Measurements from ENCODE around the gene TMEM167B.
A peak's percentile ranks its signal among the peaks of the same experiment; 100 is the strongest.
"Not testable (repeated sequence)": the region's sequence is repeated elsewhere in the genome, so short reads cannot be mapped to it uniquely, and the experiment has no call there.

TMEM167B gene

GRCh38 chr1:109090196-109091077, at the start of gene TMEM167B:
Gene TMEM167B, plus strand, starts transcription at chr1:109090764. Its CDS starts 109 bp downstream, at chr1:109090873.
- no peak for FAIRE-seq

GRCh38 chr1:109040989-109041620, 49.5 kb upstream of the TMEM167B start:
- no peak for FAIRE-seq

- no peak for FAIRE-seq
Observed at GRCh38 chr1:109041621-109042468, 48.7 kb upstream of the TMEM167B start, which contains the start of gene WDR47. Gene WDR47, minus strand, starts transcription at chr1:109042102. Its CDS starts 18,590 bp downstream, at chr1:109023512.

- FAIRE-seq, result no peak
Observed at GRCh38 chr1:109045595-109045994, 45.0 kb upstream of the TMEM167B start.

GRCh38 chr1:109046671-109047070, 43.9 kb upstream of the TMEM167B start:
- no peak for FAIRE-seq

- no peak for FAIRE-seq
Observed at GRCh38 chr1:109047339-109047738, 43.2 kb upstream of the TMEM167B start.

- FAIRE-seq, result no peak
Observed at GRCh38 chr1:109048335-109048734, 42.2 kb upstream of the TMEM167B start.

- FAIRE-seq, result no peak
Observed at GRCh38 chr1:109050228-109050995, 40.2 kb upstream of the TMEM167B start.

- not testable (repeated sequence) for FAIRE-seq
Observed at GRCh38 chr1:109052145-109052544, 38.4 kb upstream of the TMEM167B start.

GRCh38 chr1:109056064-109056463, 34.5 kb upstream of the TMEM167B start:
- FAIRE-seq, result no peak

- FAIRE-seq, result no peak
Observed at GRCh38 chr1:109059026-109059425, 31.5 kb upstream of the TMEM167B start.

- FAIRE-seq, result no peak
Observed at GRCh38 chr1:109060707-109061106, 29.9 kb upstream of the TMEM167B start.

- no peak for FAIRE-seq
Observed at GRCh38 chr1:109061183-109061582, 29.4 kb upstream of the TMEM167B start.

- FAIRE-seq, result no peak
Observed at GRCh38 chr1:109065137-109065536, 25.4 kb upstream of the TMEM167B start.

GRCh38 chr1:109067883-109068282, 22.7 kb upstream of the TMEM167B start:
- no peak for FAIRE-seq

- no peak for FAIRE-seq
Observed at GRCh38 chr1:109069294-109069693, 21.3 kb upstream of the TMEM167B start.

- peak; percentile 91 for FAIRE-seq
Observed at GRCh38 chr1:109075531-109076490, 14.8 kb upstream of the TMEM167B start, which contains the start of gene TAF13. Gene TAF13, minus strand, starts transcription at chr1:109076003. Its CDS starts 56 bp downstream, at chr1:109075947.

- no peak for FAIRE-seq
Observed at GRCh38 chr1:109078317-109078716, 12.2 kb upstream of the TMEM167B start.

GRCh38 chr1:109079240-109079622, 11.3 kb upstream of the TMEM167B start:
- no peak for FAIRE-seq

GRCh38 chr1:109080441-109081082, 10.0 kb upstream of the TMEM167B start:
- no peak for FAIRE-seq
